HuH-7.5 (cell line): ENCODE results near the gene ABCF1.
A peak's percentile ranks its signal among the peaks of the same experiment; 100 is the strongest.
"Not testable (repeated sequence)": the region's sequence is repeated elsewhere in the genome, so short reads cannot be mapped to it uniquely, and the experiment has no call there.

Experiments used
- DNase-seq: peaks from one replicate; pipeline ENCODE4 v3.0.0; 2011; ENCODE audit warnings: low spot score

The ABCF1 gene

DNA sequence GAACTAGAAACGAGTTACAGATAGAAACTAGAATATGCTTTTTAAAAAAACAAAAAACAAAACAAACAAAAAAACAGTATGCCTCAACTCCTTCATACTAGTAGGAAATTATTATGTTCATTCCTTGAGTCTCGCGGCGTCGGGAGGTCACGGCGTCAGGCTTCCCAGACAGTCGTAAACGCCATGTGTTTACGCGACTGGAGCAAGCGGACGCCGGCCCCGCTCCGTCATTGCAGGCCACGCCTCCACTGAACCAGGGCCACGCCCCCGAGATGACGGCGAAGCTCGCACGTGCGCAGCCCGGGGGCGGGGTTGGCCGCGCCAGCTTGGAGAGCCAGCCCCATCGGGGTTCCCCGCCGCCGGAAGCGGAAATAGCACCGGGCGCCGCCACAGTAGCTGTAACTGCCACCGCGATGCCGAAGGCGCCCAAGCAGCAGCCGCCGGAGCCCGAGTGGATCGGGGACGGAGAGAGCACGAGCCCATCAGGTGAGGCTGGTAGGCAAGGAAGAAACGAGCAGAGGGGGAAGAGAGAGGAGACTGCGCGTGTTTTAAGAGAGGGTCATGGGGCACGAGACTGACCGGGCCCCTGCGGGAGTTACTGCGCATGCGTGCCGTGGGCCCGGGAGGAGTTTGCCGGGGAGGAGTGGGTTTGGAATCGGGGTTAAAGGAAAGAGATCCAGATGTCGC lies at the start of gene ABCF1:
ABCF1 (plus strand) TSS at position 368 of the 687 bp plus-strand sequence; CDS start at position 414, 46 bp downstream.
- DNase-seq: peak; percentile 77

DNA sequence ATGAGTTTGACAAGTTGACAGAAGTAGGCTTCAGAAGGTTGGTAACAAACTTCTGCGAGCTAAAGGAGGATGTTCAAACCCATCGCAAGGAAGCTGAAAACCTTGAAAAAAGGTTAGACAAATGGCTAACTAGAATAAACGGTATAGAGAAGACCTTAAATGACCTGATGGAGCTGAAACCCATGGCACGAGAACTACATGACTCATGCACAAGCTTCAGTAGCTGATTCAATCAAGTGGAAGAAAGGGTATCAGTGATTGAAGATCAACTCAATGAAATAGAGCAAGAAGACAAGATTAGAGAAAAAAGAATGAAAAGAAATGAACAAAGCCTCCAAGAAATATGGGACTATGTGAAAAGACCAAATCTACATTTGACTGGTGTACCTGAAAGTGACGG lies 49.3 kb upstream of the ABCF1 start:
- DNase-seq: not testable (repeated sequence)

GRCh38 chr6:30526444-30526843 lies 44.8 kb upstream of the ABCF1 start:
- not testable (repeated sequence) for DNase-seq

DNA sequence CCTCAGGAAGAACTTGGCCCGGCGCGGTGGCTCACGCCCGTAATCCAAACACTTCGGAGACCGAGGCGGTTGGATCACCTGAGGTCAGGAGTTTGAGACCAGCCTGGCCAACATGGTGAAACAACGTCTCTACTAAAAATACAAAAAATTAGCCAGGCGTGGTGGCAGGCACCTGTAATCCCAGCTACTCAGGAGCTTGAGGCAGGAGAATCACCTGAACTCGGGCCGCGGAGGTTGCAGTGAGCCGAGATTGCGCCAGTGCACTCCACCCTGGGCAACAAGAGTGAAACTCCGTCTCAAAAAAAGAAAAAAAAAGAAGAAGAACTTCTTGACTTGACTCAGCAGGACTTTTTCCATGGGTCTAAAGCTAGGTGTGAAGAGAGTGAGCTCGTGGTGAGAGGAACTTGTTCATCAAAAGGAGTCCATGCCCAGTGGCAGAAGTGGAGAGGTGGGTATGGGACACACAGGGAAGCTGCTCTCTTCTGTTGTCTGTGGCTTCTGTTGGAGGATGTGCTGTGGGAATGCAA lies 41.8 kb upstream of the ABCF1 start:
- not testable (repeated sequence) for DNase-seq

DNA sequence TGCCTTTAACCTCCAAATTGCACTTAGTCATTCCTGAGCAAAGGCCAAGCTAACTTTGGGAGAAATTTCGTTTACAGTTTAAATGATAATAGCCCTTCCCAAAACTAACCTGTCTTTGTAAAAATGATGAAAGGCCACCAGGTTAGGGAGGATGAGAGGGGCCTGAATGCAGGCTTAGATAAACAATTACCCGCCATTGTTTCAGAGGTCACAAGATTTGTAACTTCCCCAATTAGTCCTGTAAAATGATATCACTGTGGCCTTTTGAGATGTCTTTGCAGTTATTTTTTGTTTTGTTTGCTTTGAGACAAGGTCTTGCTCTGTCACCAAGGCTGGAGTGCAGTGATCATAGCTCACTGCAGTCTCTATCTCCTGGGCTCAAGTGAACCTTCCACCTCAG lies 41.2 kb upstream of the ABCF1 start:
- no peak for DNase-seq

DNA sequence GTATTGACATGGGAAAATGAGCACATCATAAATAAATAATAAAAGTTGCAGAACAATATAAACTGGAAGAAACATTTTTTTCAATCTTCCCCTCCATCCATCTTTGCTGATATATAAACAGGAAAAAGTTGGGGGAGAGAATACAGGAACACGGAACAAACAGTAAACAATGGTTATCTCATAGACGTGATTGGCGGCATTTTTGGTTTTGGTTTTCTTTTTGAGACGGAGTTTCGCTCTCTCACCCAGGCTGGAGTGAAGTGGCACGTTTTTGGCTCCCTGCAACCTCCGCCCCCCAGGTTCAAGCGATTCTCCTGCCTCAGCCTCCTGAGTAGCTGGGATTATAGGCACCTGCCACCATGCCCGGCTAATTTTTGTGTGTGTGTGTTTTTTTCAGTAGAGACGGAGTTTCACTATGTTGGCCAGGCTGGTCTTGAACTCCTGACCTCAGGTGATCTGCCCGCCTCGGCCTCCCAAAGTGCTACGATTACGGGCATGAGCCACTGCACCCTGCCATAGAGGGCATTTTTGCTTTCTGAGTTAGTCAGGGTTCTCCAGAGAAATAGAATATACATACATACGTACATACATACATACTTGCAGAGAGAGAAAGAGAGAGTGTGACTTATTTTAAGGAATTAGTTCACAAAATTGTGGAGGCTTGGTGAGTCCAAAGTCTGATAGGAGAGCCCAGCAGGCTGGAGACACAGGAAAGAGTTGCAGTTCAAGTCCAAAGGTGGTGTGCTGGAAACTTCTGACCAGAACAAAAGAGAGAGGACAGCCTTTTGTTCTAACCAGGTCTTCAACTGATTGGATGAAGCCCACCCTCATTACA lies 37.6 kb upstream of the ABCF1 start:
- no peak for DNase-seq

- DNase-seq: no peak
Measured at GRCh38 chr6:30537931-30538330, 33.3 kb upstream of the ABCF1 start.

DNA sequence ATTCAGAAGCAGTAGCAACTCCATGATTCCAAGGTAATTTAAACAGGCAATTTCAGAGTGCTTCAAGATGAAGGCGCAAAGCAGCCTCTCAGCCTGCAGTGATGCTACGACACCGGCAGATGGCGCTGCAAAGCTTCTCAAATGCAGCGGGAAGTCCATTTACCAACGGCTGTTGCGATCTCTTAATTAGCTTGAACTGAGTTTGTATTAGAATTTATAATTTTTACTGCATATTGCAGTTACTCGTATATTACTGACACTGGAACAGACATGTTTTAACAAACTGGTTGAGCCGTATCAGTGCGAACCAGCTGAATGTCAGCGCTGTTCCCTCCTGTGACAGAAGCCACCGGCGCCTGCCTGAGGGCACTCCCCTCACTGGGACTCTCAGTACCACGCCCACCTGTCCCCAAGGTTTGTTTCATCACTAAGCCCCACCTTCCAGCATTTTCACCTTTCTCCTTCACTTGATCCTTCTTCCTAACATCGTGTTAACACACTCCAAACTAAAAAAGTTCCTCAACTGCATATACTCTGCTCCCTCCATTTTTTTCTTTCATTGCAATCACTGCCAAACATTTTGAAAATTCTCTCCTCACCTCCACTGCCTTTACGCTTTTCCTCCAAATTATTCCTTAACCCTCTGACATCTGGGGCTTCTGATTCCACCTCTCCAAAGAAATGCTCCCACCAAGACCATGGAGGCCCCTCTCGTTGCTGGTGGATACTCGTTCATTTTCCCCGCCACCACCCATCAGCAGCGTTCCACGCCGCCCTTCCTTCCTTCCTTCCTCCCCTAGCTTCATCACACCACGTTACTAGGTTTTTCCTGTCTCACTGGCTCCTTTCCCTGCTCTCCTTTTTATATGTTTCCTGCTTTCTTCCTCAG lies 29.5 kb upstream of the ABCF1 start:
- DNase-seq: peak; percentile 28

- DNase-seq: no peak
Measured at GRCh38 chr6:30542404-30542725, 28.9 kb upstream of the ABCF1 start.

GRCh38 chr6:30542915-30543314 lies 28.3 kb upstream of the ABCF1 start:
- DNase-seq: no peak

DNA sequence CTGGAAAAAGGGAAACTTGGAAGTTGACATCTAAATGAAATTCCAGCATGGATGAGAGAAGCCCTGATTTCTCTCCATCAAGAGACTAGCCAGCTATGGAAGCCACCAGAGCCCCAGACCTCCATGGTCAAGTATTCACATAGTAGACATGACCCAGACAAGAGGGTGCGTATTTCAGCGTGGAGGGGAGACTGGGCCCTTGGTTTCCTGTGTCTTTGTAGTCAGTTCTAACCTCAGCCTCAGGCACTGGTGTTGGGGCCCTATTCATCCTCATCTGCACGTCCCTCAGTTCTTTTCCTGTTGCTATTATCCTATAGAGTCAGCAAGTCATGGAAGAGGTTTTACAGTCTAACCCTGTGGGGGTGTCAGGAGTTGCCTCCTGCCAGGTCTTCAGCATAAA lies 27.4 kb upstream of the ABCF1 start:
- no peak for DNase-seq

GRCh38 chr6:30544666-30545272 lies 26.5 kb upstream of the ABCF1 start:
- no peak for DNase-seq

DNA sequence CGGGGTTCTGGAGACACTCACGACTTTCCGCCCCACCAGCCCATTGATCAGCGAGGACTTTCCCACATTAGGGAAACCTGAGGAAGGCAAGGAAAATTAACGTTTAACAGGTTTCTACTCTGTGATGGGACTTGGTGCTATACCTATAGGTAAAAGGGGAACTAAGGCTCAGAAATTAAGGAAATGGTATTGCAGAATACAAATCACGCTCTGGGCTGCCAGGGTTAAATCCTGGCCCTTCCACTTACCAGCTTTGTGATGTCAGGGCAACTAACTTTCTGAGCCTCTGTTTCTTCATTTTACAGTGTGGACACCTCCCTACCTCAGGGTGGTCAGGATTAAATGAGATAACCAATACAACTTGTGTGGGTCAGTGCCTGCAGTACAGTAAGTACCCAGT lies 23.8 kb upstream of the ABCF1 start:
- DNase-seq: no peak

DNA sequence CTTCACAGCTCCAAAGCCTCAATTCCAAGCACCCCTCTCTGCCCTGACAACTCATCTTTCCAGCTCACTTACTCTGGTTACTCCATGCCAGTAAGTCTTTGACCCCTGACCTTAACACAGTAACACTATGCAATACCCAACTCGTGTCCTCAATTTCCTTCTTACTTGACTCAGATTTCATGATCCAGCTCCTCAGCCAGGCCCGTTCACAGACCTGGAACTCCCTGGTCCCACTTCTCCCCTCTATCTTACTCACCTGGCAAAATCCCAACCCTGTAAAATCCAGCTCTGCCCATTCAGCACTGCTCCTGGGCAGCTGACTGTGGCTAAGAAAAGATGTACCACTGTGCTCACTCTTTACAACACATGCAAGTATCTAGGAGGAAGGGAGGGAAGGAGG lies 22.9 kb upstream of the ABCF1 start:
- no peak for DNase-seq

GRCh38 chr6:30554404-30554803 lies 16.8 kb upstream of the ABCF1 start:
- no peak for DNase-seq

- DNase-seq: no peak
Measured at GRCh38 chr6:30554962-30555815, 16.1 kb upstream of the ABCF1 start.

DNA sequence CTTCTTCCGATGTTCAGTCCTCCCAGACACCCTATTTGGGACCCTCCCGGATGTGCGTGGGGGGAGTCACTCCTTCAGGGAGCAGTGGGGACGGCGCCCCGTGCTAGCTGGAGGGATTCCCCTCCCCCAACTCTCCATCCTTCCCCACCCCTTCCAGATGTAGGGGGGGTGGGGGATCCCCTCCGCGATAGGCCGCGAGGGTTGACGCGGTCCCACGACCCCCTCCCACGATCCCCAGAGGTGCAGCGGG lies 15.5 kb upstream of the ABCF1 start:
- DNase-seq: no peak

- DNase-seq: peak; percentile 64
Measured at GRCh38 chr6:30556066-30556905, 15.0 kb upstream of the ABCF1 start, which contains the start of gene GNL1. Gene GNL1 (minus strand): TSS chr6:30556489. CDS start chr6:30556203, 286 bp downstream.

DNA sequence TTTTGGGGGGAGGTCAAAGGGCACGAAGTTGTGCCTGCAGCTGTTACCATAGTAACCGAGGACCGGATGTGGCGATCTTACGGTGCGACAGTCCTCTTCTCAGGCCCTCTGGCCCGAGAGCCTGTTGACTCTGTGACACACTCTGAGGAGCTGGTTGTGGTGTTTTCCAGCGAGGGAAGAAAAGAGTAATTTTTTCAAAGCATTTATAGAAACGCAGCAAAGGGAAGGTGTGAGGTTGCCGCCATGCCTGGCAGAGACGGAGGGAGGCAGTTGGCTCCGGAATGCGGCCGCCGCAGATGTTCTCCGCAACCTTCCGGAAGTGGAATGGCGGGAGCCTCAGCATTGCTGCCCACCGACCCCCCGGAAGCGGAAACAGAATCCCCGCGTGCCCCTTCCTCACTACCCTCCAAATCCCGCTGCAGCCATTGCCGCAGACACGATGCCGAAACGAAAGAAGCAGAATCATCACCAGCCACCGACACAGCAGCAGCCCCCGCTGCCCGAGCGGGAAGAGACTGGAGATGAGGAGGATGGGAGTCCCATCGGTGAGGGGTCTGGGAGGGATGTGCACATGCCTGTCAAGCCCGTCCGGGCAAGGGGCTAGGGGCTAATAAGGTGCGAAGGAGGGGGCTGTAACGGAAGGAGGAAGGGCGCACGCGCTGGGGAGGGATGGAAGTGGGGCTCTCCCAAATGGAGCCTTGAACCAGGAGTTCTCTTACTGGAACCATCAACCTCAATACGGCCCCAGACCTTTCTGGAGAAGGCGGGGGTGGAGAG lies 14.1 kb upstream of the ABCF1 start, which contains the start of gene PRR3:
PRR3 (plus strand) TSS at position 390 of the 777 bp plus-strand sequence; CDS start at position 440, 50 bp downstream.
- DNase-seq: peak; percentile 54
